HG02938 (cell line): Measurements from ENCODE around the gene ESCO1.
"Not testable (repeated sequence)": the region's sequence is repeated elsewhere in the genome, so short reads cannot be mapped to it uniquely, and the experiment has no call there.

ENCODE experiments used
- ATAC-seq: cut with Tn5 transposase; IDR thresholded peaks from one replicate; pipeline ENCODE4 v1.9.1; 2021; ENCODE audit warnings: mild to moderate bottlenecking, moderate library complexity; ENCODE audit not compliant: unreplicated experiment

ESCO1 gene

GRCh38 chr18:21592361-21592760 lies 8.1 kb downstream of the ESCO1 start:
- ATAC-seq: not testable (repeated sequence)

DNA sequence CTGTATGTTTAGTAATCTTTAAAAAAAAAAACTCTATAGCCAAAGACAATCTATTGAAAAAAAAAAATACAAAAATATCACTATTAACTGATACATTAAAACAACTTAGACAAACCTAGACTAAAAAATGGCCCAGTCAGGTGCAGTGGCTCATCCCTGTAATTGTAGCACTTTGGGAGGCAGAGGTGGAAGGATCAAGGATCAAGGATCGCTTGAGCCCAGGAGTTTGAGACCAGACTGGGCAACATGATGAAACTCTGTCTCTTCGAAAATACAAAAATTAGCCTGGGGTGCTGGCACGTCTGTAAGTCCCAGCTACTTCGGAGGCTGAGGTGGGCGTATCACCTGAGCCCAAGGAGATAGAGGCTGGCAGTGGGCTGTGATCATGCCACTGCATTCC lies 16.1 kb downstream of the ESCO1 start:
- no peak for ATAC-seq

DNA sequence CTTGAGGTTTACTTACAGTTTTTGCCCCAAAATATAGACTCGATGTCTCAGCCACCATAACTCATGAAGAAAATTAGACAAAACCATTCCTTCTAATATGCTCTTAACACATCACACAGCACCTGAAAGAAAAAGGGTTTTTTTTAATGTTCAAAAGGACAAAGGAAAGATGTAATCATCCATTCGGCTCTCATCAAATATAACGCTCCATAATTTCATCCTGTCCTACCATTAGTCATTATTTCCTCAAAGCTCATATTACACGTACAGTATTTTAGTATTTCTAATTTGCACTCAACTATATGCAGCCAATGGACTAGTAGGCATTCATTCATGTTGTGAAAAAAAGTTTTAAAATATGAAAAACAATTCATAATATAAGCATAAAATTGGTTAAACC lies 24.8 kb downstream of the ESCO1 start:
- ATAC-seq: no peak

- no peak for ATAC-seq
These were observed 28.7 kb downstream of the ESCO1 start for GRCh38 chr18:21571772-21572171.

DNA sequence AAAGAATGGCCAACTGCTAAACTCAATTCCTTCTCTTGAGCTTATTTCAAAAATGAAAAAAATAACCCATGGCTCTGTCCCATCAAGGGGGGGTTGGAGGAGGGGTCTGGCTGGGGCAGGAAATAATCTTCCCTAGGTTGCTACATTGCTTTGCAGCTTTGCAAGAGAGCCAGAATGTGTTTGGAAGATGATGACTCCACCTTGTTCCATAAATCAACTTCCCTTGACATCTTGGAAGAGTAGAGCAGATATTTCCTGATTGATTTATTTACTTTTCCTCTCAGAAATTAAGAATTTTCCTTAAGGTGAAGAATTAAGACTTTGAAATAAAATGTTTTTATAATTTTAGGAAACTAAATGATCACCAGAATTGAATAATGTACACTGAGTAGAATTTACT lies 41.3 kb downstream of the ESCO1 start:
- ATAC-seq: no peak

DNA sequence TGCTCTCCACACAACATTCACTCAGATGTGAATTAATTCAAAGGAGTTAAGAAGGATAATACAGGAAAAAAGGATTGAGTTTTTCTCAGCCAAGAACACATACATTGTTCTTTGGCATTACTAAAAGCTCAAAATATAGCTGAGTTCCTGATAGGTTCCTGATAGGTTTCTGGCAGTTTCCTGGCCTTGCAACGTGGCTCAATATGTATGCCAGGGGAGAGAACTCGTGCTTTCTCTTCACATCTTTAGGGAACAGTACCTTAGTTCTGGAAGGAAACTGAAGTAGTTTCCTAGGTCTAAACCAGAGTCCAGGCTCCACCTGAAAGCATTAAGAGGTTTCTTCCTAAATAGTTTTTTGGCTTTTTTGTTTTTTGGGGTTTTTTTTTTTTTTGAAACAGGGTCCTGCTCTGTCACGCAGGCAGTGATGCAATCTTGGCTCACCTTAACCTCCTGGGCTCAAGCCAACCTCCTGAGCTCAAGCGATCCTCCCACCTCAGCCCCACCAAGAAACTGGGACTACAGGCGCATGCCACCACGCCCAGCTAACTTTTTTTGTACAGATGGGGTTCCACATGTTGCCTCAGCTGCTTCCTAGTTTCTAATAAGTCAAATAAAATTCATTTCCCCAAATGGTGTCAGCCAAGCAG lies 42.8 kb downstream of the ESCO1 start:
- no peak for ATAC-seq

- ATAC-seq: no peak
These were observed 50.0 kb downstream of the ESCO1 start for GRCh38 chr18:21550510-21550970.

- ATAC-seq: no peak
These were observed 51.9 kb downstream of the ESCO1 start for GRCh38 chr18:21548647-21549046.

- ATAC-seq: no peak
These were observed 54.1 kb downstream of the ESCO1 start for GRCh38 chr18:21546423-21546822.

DNA sequence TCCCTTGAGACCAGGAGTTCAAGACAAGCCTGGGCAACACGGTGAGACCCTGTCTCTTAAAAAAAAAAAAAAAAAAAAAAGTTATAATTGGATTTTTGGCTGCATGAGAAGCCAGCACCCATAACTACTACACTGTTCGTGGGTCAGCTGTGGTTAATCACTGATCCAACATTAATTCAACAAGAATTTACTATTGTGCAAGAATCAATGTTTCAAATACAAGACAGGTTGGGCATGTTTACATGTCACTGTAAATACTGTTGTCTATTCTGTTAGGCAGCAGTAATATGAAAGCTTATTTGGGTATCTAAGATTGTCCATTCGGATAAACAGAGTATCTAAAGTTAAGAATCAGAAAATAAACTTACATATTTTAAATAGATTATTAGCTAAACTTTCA lies 62.3 kb downstream of the ESCO1 start:
- ATAC-seq: no peak

DNA sequence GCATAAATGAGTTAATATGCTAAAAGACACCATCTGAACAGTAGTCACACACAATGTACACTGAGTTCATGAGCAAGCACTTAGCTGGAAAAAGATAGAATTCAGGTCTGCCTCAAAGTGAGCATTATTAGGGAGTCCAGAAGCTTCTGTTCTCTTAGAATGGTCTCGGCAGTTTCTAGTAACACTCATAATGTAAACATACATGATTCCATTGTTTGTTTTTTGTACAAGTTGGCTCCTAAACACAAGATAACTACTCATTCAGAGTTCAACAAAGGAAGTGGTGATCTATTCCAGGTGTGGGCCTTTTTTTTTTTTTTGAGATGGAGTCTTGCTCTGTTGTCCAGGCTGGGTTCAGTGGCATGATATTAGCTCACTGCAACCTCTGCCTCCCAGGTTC lies 66.2 kb downstream of the ESCO1 start:
- ATAC-seq: no peak

DNA sequence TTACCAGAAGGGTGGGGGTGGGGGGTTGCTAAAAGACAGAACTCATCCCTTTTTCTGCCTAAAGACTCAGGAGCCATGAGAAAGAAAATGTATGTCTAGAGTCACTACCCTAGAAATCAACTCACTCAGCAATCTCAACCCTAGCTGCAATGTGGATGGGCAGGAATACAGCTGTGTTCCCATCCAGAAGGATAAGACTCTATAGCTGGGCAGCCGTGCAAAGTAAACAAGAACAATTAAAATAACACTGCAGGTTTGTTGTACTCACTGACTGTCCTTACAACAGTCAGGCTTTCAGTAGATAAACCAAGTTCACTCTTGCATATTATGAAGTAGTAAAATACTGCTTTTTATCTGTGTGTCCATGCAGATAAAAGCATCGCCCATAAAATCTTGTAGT lies 74.0 kb downstream of the ESCO1 start:
- ATAC-seq: no peak

DNA sequence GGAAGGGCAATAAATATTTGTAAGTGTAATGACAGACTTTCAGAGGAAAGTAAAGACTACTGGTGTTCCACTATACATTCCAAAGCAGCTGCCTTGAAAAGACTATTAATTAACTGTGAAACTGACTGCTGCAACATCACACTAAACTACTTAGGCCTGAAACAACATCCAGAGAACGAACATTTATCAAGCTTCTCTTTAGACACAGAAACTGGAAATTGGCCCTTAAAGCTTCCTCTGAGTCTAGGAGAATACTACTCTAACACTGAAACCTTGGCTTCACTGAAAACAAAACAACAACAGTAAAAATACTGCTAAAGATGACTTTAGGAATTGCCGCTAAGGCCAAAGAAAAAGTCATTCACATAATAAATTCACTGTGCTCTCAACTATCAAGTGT lies 74.6 kb downstream of the ESCO1 start:
- ATAC-seq: no peak

DNA sequence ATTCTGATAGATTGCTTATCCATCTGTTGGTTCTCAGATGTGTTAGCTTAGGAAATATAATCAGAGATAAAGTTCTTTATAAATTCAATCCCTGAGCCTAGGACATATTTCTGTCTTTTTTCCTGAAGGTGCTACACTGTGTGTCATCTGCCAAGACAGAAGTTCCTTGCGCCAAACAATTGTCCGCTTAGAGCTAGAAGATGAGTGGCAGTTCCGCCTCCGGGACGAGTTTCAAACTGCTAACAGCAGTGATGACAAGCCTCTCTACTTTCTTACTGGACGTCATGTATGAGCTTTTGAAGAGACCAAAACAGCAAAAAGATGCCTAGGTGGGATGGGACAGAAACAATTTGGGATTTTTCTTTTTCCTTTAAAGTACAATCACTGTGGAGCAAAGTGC lies 78.0 kb downstream of the ESCO1 start:
- ATAC-seq: no peak

DNA sequence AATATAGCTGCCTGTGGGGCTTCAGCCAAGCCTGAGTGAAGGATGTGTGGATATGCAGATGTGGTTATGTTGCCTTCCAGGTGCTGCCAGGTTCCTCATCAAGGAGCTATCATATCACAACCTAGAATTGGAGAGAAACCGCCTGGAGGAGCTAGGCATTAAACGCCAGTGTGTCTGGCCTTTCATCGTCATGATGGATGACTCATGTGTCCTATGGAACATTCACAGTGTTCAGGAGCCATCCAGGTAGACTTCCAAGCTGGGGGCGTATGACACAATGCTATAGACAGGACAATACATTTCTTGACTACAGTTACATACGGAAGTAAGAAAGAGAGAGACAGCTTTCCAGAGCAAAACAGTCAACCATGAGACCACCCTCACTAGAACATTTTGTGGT lies 86.8 kb downstream of the ESCO1 start:
- no peak for ATAC-seq

- no peak for ATAC-seq
These were observed 87.2 kb downstream of the ESCO1 start for GRCh38 chr18:21513292-21513691.

GRCh38 chr18:21509062-21509461 lies 91.4 kb downstream of the ESCO1 start:
- ATAC-seq: no peak

GRCh38 chr18:21507913-21508701 lies 92.4 kb downstream of the ESCO1 start:
- no peak for ATAC-seq

GRCh38 chr18:21502661-21503060 lies 97.8 kb downstream of the ESCO1 start:
- no peak for ATAC-seq

DNA sequence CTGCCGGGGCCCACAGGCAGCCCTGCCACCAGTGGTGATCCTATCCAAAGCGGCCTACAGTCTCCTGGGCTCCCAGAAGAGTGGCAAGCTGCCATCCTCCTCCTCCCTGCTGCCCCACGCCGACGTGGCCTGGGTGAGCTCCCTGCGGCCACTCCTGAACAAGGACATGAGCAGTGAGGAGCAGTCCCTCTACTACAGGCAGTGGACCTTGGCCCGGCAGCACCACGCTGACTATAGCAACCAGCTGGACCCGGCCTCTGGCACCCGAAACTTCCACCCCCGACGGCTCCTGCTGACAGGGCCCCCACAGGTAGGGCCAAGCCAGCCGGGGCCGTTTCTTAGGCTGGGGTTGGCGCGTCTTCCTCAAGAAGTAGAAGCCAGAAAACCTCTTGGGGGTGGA lies 100.5 kb downstream of the ESCO1 start:
- ATAC-seq: no peak

DNA sequence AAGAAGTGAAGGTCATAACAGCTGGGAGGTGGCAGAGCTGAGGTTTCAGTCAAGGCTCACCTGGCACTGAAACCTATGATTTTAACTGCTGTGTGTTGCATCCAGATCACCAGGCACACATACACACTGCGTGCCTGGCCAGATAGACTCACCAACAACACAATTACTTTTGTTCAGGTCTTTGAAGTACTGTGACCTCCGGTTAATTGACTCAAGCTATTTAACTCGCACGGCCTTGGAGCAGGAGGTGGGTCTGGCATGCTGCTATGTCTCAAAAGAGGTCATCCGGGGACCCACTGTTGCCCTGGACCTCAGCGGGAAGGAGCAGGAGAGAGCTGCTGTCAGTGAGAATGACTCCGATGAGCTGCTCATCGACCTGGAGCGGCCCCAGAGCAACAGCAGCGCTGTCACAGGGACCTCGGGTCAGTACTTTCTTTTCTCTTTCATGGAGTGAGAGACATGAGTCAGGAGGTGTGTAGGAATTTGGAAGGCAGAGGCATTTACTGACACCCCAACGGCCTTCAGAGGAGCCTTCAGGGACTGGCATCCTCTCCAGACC lies 104.1 kb downstream of the ESCO1 start:
- ATAC-seq: no peak

DNA sequence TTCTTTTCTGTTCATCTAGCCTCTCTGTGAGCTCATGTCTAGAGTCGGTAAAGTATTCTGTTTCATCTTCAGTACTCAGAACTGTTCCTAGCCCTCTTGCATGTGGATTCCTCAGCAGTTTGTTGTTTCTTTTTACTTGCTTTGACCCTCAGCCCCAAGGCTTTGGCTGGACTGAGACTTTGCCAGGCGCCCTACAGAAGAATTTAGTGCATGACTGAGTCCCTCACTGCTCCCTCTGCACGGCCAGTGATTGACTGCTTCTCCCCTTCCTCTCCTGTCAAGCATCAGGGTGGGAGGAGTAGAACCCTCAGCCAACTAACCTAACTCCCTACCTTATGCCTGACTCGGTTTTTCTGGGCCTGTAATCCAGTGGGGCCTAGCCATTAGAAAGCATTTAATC lies 109.8 kb downstream of the ESCO1 start:
- no peak for ATAC-seq
